RWPE2 (cell line): ENCODE measurements around the gene SKAP2.

Experiments used
- ATAC-seq: fragments of 200-7000 bp; cut with Tn5 transposase; 3 replicates; pipeline ENCODE4 v1.9.1; 2021; ENCODE audit warnings: low read depth
- DNase-seq: peaks from one replicate; pipeline ENCODE4 v3.0.0-alpha.2; 2020; ENCODE audit warnings: low spot score
- H3K27ac ChIP-seq: fragments of 450-650 bp; 2 replicates; pipeline ENCODE4 v1.5.1; 2017; ENCODE audit warnings: mild to moderate bottlenecking; ENCODE audit not compliant: poor library complexity, severe bottlenecking
- H3K27me3 ChIP-seq: fragments of 250-450 bp; sonication (Bioruptor Pico); 2 replicates; pipeline ENCODE4 v1.5.1; 2021; ENCODE audit warnings: mild to moderate bottlenecking, moderate library complexity; ENCODE audit not compliant: insufficient read depth, poor library complexity, severe bottlenecking
- H3K36me3 ChIP-seq: fragments of 250-450 bp; sonication (Bioruptor Pico); 2 replicates; pipeline ENCODE4 v1.5.1; 2020; ENCODE audit warnings: low read depth, mild to moderate bottlenecking, moderate library complexity
- H3K4me1 ChIP-seq: fragments of 250-450 bp; sonication (Bioruptor Pico); 2 replicates; pipeline ENCODE4 v1.5.1; 2021; ENCODE audit warnings: mild to moderate bottlenecking, moderate library complexity; ENCODE audit not compliant: insufficient read depth, poor library complexity, severe bottlenecking
- H3K4me3 ChIP-seq: fragments of 250-450 bp; sonication (Bioruptor Pico); 2 replicates; pipeline ENCODE4 v1.5.1; 2021; ENCODE audit warnings: mild to moderate bottlenecking, moderate library complexity; ENCODE audit not compliant: severe bottlenecking
- H3K9me3 ChIP-seq: fragments of 250-450 bp; sonication (Bioruptor Pico); 2 replicates; pipeline ENCODE4 v1.5.1; 2021; ENCODE audit warnings: mild to moderate bottlenecking, moderate library complexity; ENCODE audit not compliant: severe bottlenecking
- CTCF ChIP-seq: fragments of 450-650 bp; IDR thresholded peaks from one replicate; pipeline ENCODE4 v1.5.1; 2017; ENCODE audit warnings: mild to moderate bottlenecking, moderate library complexity; ENCODE audit not compliant: poor library complexity, severe bottlenecking

The SKAP2 gene

GRCh38 chr7:26631601-26632000, 232.8 kb downstream of the SKAP2 start:
- Histone ChIP-seq H3K27me3 (no peaks in the 10 kb centered on the region), H3K4me1 (no peaks in the 10 kb centered on the region), H3K27ac (no peak overlapping the region), H3K4me3 (no peak overlapping the region), H3K36me3 (no peaks in the 10 kb centered on the region), H3K9me3 (no peaks in the 10 kb centered on the region)
- DNase-seq (no peak), ATAC-seq (no peak)
- TF ChIP-seq CTCF, result no peak

GRCh38 chr7:26630941-26631580, 233.3 kb downstream of the SKAP2 start:
- TF ChIP-seq CTCF, result no peak
- H3K4me3 ChIP-seq, result no peak overlapping the region
- no peak overlapping the region for H3K27ac ChIP-seq
- no peak for DNase-seq
- no peaks in the 10 kb centered on the region for H3K27me3 ChIP-seq
- no peak for ATAC-seq
- no peaks in the 10 kb centered on the region for H3K9me3 ChIP-seq
- H3K36me3 ChIP-seq, result no peaks in the 10 kb centered on the region
- no peaks in the 10 kb centered on the region for H3K4me1 ChIP-seq

- no peaks in the 10 kb centered on the region for H3K36me3 ChIP-seq
- H3K4me1 ChIP-seq, result no peaks in the 10 kb centered on the region
- H3K9me3 ChIP-seq, result no peaks in the 10 kb centered on the region
- no peak overlapping the region for H3K4me3 ChIP-seq
- TF ChIP-seq CTCF, result no peak
- no peak for ATAC-seq
- H3K27me3 ChIP-seq, result no peaks in the 10 kb centered on the region
- no peak for DNase-seq
- no peak overlapping the region for H3K27ac ChIP-seq
Observed at GRCh38 chr7:26630361-26630760, 234.0 kb downstream of the SKAP2 start.

- no peaks in the 10 kb centered on the region for H3K36me3 ChIP-seq
- no peaks in the 10 kb centered on the region for H3K9me3 ChIP-seq
- no peak for TF ChIP-seq CTCF
- ATAC-seq (no peak), DNase-seq (no peak)
- no peak overlapping the region for H3K27ac ChIP-seq
- H3K4me3 ChIP-seq, result no peak overlapping the region
- no peaks in the 10 kb centered on the region for H3K27me3 ChIP-seq
- H3K4me1 ChIP-seq, result no peaks in the 10 kb centered on the region
Observed at GRCh38 chr7:26629696-26630095, 234.7 kb downstream of the SKAP2 start.

GRCh38 chr7:26627891-26628341, 236.5 kb downstream of the SKAP2 start:
- H3K4me3 ChIP-seq, result no peak overlapping the region
- no peaks in the 10 kb centered on the region for H3K9me3 ChIP-seq
- H3K4me1 ChIP-seq, result no peaks in the 10 kb centered on the region
- no peak overlapping the region for H3K27ac ChIP-seq
- no peaks in the 10 kb centered on the region for H3K27me3 ChIP-seq
- ATAC-seq, result no peak
- no peak for DNase-seq
- no peak for TF ChIP-seq CTCF
- H3K36me3 ChIP-seq, result no peaks in the 10 kb centered on the region
